Right ventricle myocardium inferior (tissue), 1 donor: Measurements from ENCODE around the gene TFF3. TPM values are rescaled to one million over a fixed set of nuclear protein-coding genes. Genes with fewer than 3 reads are reported as not detected.
"Not testable (repeated sequence)": the region's sequence is repeated elsewhere in the genome, so short reads cannot be mapped to it uniquely, and the experiment has no call there.

Experiments used
- ATAC-seq: fragments of 200-7000 bp; cut with Tn5 transposase; one replicate; pipeline ENCODE4 v1.9.1; 2020; ENCODE audit warnings: mild to moderate bottlenecking, moderate library complexity
- DNase-seq: peaks from one replicate; pipeline ENCODE4 v3.0.0; 2021; ENCODE audit errors: missing footprints
- intact Hi-C: fragments of 100-400 bp; cut with DNase I; formaldehyde crosslinking; loops from one replicate; pipeline ENCODE4 v1.11.0; 2022
- total RNA-seq: library from RNA; stranded (reverse); fragmentation: NEBNext Ultra II Directional; extraction: Animal tissue kit (Norgen Biotek cat#: 25700); gene quantifications from one replicate; pipeline ENCODE4 v1.2.1, GENCODE V29; 2021
- donor health status: DM: no; HTN: yes; CAD: no; lungs with severe emphysema.

TFF3 gene
- total RNA-seq, 1 donor from 2014 or later = 3.4 TPM

DNA sequence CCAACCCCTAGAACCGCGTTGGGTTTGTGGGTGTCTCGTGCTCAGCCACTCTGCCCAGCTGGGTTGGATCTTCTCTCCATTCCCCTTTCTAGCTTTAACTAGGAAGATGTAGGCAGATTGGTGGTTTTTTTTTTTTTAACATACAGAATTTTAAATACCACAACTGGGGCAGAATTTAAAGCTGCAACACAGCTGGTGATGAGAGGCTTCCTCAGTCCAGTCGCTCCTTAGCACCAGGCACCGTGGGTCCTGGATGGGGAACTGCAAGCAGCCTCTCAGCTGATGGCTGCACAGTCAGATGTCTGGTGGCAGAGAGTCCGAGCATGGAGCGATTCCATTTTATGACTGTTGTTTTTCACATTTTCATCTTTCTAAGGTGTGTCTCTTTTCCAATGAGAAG lies 18.7 kb downstream of the TFF3 start:
- DNase-seq (no peak), ATAC-seq (no peak)
- intact Hi-C loops = no loop called here

DNA sequence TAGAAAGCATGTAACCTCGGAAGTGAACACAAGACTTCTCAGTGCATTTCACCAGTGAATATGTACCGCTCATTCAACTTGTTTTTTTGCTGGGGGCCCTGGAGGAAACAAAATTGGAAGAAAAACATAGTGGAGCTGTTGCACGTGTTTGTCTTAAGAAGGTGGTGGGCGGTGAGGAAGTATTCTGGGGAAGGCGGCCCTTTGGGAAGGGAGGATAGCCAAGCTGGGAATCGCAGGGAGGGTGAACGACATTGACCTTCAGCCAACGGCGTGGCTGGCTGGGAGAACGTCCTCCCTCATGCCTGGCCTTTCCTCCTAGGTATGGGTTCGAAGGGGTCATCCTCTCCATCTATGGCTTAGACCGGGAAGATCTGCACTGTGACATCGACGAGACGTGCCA lies 19.4 kb downstream of the TFF3 start:
- no peak for ATAC-seq
- DNase-seq = peak; percentile 20
- intact Hi-C loops = no loop called here

DNA sequence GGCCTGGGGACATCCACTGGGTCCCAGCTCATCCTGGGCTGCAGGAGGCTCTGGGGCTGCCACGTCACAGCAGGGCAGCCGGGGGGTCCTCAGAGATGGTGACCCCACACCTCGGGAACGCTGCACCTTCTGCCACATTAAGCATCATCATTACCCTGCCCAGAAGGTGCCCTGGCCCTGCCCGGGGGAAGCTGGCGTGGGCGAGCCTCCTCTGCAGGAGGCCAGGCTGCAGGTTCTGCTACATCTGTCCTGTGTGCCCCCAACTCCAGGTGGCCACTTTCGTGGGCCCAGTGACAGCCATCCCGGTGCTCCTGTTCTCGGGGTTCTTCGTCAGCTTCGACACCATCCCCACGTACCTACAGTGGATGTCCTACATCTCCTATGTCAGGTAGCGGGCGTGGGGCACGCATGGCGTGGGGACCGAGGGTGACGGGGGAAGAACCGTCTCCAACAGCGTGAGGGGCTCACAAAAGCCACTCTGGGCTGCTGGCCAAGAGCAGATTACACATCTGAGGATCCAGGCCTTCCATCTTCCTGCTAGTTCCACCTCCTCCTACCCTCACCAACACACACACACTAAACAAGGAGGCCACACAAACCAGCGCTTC lies 20.8 kb downstream of the TFF3 start:
- no peak for DNase-seq

DNA sequence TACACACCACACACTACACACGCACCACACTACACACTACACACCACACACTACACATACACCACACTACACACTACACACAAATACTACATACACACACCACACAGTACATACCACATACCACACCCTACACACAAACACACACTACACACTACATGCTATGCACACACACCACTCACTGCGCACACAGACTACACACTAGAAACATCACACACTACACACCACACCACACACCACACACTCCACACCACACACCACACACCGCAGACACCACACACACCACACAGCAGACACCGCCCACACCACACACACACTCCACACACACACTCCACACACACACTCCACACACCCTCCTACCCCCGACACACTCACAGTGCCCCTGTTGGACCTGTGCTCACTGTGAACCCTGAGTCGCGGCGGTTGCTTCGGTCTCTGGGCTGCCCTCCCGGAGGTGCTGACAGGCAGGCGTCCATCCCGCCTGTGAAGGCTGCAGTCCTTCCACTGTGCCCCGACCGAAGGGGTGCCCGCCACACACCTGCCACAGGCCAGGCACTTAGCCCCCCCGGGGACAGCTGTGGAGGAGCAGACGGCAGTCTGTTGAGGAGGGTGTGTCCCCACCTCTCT lies 21.4 kb downstream of the TFF3 start:
- ATAC-seq (no peak), DNase-seq (no peak)
- intact Hi-C loops = no loop called here

More for the DNA sequence above, 20.8 kb downstream of the TFF3 start:
- intact Hi-C loops = no loop called here
- no peak for ATAC-seq

- ATAC-seq, intact Hi-C loops, DNase-seq: not testable (repeated sequence)
Observed at GRCh38 chr21:42292563-42293142, 22.6 kb downstream of the TFF3 start.

- no peak for DNase-seq
- no peak for ATAC-seq
- intact Hi-C loops = no loop called here
Observed at GRCh38 chr21:42291751-42292562, 23.3 kb downstream of the TFF3 start.

DNA sequence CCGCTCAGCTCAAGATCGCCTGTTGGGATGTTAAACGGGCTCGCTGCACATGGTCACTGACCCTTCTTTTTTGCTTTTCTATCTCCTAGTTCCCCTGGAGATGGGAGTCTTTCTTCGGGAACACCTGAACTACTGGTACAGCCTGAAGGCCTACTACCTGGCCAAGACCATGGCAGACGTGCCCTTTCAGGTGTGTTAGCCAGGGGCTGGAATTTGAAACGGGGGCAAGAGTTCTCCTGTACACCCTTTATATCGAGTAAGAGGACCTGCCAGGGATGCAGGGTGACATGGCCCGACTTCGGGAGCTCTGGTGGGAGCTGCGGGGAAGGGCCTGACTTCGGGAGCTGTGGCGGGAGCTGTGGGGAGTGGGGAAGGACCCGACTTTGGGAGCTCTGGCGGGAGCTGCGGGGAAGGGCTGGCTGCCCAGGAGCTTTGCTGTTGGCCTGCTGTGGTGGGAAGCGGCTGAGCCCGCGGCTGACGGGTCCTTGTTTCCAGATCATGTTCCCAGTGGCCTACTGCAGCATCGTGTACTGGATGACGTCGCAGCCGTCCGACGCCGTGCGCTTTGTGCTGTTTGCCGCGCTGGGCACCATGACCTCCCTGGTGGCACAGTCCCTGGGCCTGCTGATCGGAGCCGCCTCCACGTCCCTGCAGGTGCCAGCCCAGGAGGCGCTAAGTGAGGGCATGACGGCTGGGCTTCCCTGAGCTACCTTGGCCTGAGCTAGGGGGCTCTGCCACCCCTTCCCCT lies 24.0 kb downstream of the TFF3 start:
- DNase-seq = no peak
- no peak for ATAC-seq
- intact Hi-C loops = no loop called here

- intact Hi-C loops = no loop called here
- DNase-seq = no peak
- ATAC-seq = no peak
Observed at GRCh38 chr21:42290505-42290904, 24.7 kb downstream of the TFF3 start.

DNA sequence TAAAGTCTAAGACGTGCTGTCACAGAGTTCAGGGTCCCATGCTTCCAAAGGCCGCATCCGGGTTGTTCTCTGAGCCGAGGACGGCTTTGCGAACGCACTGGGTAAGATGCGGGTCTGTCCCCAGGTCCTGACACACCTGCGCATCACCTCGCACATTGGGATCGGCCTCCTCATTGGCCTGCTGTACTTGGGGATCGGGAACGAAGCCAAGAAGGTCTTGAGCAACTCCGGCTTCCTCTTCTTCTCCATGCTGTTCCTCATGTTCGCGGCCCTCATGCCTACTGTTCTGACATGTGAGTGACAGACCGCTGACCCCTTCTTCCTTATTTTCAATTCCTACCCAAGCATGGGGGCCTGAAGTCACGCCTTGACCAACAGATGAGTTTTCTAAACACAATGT lies 25.3 kb downstream of the TFF3 start:
- DNase-seq (peak; percentile 84), ATAC-seq (peak; percentile 33)
- intact Hi-C loops = no loop called here

DNA sequence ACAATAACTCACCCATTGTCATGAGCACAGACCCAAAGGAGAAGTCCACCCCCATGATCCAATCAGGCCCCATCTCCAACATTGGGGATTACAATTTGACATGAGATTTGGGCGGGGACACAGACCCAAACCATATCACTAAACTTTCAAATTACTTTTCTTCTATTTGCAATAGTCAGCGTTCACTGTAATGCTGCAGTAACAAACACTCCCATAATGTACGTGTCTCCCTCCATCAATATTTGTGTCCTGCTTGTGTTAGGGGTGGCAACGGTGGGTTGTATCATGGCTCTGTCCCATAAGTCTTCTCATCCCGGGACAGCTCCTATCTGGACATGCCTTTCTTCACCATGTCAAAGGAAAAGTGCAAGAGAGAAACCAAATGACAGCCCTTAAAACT lies 26.2 kb downstream of the TFF3 start:
- intact Hi-C loops = no loop called here
- DNase-seq = no peak
- no peak for ATAC-seq

DNA sequence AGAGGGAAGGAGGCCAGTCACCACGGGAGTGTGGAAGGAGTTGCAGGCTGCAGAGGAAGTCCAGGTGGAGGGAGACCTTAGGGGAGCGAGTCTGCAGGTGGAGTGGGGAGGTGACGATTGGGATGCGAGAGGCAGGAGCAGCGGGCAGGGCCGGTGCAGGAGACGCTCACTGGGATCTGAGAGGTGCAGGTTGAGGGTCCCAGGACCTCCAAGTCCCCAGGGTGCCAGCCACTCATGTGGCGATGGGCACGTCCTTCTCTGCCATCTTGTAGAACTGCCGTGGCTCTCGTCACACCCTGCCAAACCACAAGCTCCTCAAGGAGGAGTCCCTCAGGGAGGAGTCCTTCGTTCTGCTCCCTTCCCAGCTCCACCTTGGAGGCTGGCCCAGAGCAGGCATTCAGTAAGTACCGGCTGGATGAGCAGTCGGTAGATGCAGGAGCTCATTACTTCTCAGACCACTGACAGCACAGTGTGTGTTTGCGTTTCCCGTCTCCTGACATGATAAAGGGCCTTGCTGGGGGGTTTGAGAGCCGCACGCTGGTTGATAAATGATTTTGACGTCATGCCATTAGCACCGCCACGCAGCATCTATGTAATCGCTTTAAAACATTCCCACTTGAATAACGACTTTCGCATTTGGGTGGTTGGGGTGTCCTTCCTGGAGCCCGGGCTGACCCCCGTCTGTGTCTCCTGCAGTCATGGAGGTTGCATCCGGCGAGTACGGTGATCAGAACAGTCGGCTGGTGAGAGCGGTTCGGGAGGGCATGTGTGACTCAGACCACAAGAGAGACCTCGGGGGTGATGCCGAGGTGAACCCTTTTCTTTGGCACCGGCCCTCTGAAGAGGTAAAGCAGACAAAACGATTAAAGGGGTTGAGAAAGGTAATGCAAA lies 27.8 kb downstream of the TFF3 start:
- DNase-seq (no peak), ATAC-seq (no peak)
- intact Hi-C loops = no loop called here

GRCh38 chr21:42286416-42286815 lies 28.8 kb downstream of the TFF3 start:
- no peak for DNase-seq
- ATAC-seq = no peak
- intact Hi-C loops = no loop called here

- ATAC-seq (no peak), DNase-seq (no peak)
- intact Hi-C loops = no loop called here
Observed at GRCh38 chr21:42285569-42286245, 29.5 kb downstream of the TFF3 start.

DNA sequence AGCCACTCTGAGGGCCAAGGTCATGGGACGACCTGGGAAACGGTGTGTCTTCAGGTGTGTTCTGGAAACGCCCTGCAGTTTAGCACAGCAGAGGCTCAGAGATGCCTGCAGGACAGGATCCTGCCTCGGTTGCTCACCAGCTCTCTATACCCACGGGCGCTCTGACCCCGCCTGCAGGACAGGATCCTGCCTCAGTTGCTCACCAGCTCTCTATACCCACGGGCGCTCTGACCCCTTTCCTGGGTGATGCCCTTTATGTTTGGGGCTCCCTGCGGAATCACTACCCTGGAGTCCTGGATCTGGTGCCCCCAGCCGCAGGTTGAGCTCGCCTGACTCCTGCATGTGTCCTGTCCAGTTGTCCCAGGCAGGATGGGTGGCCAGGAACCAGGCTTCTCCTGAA lies 32.5 kb downstream of the TFF3 start:
- DNase-seq (no peak), ATAC-seq (no peak)
- intact Hi-C loops = no loop called here

DNA sequence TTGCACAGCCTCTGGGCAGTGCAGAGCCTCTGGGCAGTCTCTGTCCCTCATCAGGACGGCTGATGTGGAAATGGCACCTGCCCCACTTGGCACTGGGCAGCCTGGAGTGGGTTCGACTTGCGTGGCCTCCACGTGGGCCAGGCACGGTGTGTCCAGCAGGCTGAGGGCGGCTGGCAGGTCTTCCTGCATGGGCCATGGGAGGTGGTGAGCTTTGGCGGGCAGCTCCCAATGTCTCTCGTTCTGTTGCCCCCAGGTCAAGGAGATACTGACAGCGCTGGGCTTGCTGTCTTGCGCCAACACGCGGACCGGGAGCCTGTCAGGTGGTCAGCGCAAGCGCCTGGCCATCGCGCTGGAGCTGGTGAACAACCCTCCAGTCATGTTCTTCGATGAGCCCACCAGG lies 33.2 kb downstream of the TFF3 start:
- no peak for ATAC-seq
- no peak for DNase-seq
- intact Hi-C loops = no loop called here

DNA sequence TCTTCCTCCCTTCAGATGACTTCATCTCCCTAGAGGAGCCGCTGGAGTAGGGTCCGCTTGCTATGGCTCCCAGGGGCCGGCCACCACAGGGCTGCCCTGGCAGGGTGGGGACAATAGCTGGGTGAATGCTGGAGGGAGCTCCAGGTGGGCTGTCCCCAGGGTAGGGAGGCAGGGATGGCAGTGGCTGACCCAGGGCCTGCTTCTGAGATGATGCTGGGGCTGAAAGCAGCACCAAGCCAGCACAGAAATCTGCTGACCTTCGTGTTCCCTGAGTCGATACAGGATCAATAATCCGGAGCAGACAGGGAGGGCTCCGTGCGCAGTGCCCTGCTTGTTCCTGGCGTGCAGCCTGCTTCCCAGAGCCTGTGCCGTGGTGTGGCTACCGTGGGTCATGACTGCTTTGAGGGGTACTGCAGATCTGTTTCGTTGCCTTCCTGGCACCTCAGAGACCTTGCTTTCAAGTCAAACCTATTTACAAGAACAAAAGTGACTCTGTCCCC lies 34.0 kb downstream of the TFF3 start:
- ATAC-seq (no peak), DNase-seq (no peak)
- intact Hi-C loops = no loop called here

DNA sequence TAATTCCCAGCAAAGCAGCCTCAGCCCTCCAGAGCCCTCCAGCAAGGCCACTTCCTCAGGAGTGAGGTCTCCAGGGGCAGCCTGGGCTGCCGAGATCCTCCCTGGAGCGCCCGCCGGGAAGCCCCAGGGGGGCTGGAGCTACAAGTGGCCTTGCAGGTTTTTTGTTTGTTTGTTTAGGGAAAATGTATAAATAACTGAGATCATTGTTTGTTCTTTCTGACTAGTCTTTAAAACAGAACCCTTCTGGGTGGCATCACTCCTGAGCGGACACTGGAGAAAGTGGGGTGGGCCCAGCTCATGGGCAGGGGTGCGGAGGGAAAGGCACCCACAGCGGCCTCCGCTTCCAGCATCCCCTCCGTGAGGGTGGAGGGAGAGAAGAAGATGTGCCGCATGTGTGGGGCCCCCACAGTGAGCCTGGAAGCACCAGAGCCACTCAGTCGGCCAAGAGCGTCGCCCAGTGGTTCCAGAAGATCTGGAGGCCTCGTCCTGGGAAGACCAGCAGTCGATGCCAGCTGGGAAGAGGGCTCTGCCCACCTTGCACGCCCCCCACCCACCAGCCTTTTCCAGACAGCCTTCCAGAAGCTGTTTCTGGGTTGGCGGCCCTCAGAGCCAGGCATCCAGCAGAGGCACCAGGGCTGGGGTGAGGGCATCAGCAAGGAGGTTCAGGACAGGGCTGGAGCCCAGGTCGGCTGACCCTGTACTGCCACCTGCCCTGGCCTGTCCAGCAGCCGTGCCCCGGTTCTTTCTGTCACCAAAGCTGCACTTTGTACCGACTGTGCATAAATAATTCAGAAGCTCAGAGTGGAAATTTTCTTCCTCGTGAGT lies 34.6 kb downstream of the TFF3 start:
- intact Hi-C loops = no loop called here
- DNase-seq (no peak), ATAC-seq (no peak)
